Measurements from ENCODE around the gene ELK4.

ELK4 gene

DNA sequence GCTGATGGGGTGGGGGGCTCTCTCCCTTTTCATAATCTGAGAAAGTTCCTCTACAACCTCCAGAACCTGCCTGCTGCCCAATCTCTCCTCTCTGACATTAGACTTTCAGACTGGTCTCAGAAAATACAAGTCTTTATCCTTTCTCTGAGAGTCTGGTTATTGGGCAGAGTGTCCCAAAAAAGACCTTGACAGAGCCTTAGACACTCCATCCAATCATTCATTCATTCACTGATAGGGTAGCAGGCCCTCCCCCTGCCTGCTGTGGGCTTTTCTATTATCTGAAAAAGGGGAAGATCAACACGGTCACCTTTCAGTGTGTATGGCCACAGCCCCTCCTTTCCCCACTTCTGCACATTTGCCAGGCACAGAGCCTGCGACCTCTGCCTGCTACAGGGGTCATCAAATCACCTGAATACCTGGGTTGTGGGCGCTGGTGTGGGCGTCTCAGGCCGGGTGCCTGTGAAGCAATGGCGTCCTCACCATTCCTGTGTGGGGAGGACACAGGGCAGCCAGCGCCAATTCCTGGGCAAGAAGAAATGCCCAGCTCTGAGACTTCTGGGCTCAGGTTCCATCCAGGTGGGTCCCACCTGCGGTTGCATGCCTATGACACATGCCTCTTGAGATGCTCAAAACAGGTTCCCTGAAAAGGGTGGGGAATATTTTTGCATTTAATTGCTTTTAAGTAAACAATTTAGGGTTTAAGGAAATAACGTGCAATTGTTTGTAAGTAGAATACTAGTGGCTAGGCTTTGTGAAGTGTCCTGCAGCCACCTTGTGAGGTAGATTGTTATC is 52.8 kb downstream of the ELK4 start:
- DNase-seq = no peak

GRCh38 chr1:205577874-205578658 is 53.7 kb downstream of the ELK4 start:
- no peak for DNase-seq

GRCh38 chr1:205576805-205577761 is 54.7 kb downstream of the ELK4 start:
- no peak for DNase-seq

DNA sequence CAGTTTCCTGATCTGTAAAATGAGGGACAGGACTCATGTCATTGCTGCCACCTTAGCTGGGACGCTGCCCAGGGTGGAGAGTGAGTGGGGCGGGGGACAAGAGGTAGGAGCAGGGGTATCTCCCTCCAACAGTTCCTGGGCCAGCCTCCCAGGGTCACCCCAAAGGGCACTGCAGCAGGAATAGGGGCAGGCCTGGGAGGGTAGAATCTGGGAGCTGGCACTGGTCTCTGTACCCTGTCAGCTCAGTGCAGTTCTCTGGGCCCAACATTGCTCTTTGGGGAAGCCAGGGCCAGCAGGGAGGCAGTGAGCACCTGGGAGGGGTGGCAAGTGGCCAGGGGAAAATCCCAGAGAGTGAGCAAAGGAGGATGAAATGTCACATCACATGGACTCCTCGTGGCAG is 55.8 kb downstream of the ELK4 start:
- DNase-seq = no peak

DNA sequence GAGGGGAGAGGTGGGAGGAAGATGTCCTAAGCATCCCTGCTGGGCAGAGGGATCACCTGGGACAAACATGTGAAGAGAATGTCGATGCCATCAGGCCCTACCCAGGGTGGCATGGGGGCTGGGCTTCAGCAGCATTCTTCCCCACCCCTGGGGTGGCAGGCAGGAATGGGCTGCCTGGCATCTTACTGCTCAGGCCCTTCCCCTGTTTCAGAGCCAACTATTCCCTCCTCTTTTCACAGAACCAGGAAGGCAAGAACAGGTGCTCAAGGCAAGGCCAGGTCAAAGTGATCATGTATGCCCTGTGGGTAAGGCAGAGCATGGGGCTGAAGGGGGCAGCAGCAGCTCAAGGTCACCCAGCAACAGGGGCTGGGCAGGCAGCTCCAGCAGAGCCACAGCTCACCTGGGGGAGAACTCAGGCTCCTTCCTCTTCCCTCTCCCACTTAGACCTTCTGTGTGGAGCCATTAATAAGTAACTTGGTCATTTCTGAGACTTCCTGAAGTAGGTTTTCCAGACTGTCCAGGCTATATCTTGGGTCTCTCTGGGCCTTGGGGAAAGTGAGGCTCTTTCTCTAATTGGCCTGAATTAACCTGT is 56.4 kb downstream of the ELK4 start:
- DNase-seq = no peak

- DNase-seq = no peak
Measured at GRCh38 chr1:205572421-205572820, 59.4 kb downstream of the ELK4 start.

- DNase-seq = no peak
Measured at GRCh38 chr1:205571747-205572146, 60.1 kb downstream of the ELK4 start.

- DNase-seq = no peak
Measured at GRCh38 chr1:205570796-205571537, 60.8 kb downstream of the ELK4 start.

DNA sequence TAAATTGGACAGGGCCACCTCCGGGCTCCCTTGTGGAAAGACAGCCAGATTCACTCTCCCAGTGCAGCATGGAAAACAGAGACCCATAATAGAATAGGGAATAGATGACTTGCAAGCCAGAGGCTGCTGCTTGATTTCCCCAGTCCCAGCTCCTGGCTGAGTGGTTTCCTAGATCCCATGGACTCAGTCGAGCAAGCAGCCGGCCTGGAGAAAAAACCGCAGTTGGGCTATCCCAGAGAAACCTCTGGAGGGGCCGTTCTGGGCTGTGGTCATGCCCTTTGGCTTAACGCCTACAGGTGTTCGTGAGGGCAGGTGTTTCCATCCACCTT is 61.7 kb downstream of the ELK4 start:
- DNase-seq = no peak

DNA sequence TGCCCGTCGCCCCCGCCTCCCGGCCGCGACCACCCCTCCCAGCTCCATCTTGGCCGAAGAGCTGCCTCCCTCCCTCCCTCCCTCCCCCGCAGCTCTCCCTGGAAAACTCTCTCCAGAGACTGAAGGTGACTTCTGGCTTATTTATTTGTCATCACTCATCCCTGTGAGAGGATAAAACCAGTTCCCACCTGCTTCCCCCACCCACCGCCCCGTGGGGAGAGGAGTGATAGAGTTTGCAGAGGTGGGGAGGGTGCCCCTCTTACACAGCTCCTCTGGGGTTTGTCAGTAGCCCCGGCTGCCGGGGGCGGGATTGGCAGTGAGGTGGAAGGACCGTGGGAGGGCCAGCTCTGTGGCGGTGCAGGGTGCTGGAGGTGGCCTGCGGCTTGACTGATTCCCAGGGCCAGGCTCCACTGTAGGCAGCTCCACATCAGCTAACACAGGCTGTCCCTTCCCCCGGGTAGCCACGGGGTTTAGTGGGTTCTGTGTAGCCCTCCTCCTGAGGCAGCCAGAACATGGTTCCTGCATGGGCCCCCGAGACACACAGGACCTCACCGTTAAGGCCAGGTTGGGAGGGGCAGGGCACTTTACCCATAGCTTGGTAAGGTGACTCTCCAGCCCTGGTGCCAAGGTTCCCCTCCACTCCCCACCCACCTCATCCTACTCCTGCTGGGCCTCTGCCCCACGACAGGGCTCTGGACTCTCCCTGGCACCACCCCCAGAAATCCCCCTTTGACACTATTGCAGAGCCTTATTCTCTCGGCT is 62.2 kb downstream of the ELK4 start:
- DNase-seq = no peak

DNA sequence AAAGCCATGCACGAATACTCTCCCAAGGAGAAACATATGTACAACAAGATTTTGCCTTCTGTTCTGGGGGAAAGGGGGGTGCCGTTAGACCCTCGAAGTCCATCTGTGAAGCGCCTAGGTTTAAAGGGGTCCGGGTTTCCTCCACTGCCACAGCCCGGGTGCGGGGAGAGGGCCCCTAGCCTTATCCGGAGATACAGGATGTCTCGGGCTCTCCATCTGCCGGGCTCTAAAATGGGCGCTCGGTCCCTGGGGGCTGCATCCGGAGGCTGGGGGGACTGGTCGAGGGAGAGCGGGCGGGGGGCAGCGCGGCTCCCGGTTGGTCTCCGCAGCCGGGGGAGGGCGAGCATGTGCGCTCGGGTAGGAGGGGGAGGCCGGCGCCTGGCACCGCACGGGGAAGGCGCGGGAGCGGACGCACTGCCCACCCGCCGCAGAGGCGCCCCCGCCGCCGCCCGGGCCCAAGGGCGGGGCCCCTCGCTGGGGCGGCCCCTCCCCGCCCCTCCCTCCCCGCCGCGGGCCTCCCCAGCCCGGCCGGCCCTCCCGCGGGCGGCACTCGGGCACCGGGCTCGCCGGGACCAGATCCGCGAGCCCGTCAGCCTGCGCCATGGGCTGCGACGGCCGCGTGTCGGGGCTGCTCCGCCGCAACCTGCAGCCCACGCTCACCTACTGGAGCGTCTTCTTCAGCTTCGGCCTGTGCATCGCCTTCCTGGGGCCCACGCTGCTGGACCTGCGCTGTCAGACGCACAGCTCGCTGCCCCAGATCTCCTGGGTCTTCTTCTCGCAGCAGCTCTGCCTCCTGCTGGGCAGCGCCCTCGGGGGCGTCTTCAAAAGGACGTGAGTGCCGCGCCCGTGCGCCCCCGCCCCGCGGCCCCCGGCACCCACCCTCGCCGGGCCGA is 63.1 kb downstream of the ELK4 start:
- DNase-seq = peak; percentile 28

GRCh38 chr1:205568135-205568468 is 63.7 kb downstream of the ELK4 start:
- no peak for DNase-seq

- DNase-seq = no peak
Measured at GRCh38 chr1:205567716-205568115, 64.1 kb downstream of the ELK4 start.

- DNase-seq = no peak
Measured at GRCh38 chr1:205565799-205566198, 66.0 kb downstream of the ELK4 start.

GRCh38 chr1:205563927-205564441 is 67.8 kb downstream of the ELK4 start:
- no peak for DNase-seq

GRCh38 chr1:205561501-205562203 is 70.2 kb downstream of the ELK4 start:
- no peak for DNase-seq
